Suppressor macrophage treated with lipopolysaccharide for 1 hour (primary cell): ENCODE results near the gene SAFB2.

Source experiments
- DNase-seq, 3 donors: peaks; one replicate each; pipeline ENCODE4 v3.0.0-alpha.2; 2020 to 2022

Gene SAFB2

DNA sequence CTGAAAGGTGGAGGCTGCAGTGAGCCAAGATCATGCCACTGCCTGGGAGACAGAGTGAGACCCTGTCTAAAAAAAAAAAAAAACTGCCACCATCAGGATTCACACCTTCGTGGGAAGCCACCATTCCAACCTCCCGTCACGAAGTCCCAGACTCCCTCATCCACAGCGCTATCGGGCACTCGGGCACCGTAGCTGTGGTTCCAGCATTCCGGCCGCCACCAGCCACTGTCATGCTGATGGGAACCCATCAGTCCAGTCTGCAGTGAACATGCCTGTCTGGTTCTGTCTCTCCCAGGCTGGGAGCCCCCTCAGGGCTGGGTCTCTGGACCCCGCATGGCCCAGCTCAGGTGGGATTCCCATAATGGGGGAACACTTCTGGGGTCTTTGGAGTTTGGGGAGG lies 82.4 kb downstream of the SAFB2 start:
- DNase-seq, result no peak

DNA sequence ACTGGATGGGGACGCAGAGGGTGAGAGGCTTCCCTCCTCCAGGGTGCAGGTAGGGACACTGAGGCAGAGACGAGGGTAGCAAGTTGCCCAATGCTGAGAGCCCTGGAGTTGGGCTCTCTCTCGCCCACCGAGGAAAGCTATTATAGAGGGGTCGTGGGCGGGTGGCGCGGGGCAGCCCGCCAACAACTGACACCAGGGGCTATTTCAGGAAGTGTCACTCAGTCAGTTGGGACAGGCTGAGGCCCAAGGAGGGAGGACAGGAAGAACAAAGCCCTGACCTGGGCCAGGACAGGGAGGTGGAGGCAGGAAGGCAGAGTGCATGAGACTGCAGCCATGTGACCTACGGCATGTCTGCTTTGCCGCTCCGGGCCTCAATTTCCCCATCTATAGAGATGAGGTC lies 84.7 kb downstream of the SAFB2 start:
- DNase-seq, result no peak
